ENCODE data around the gene CNTD1. TPM values are rescaled to one million over a fixed set of nuclear protein-coding genes. Genes with fewer than 3 reads are reported as not detected.

Gene CNTD1
- total and polyA plus RNA-seq, 2 of the 4 experiments (the other 2 are of a cell fraction) = not detected

- ChIA-PET POLR2A (ENCODE audit: unreplicated experiment) (no interaction called here), CTCF (interaction anchor here (0.7 kb wide), 1 partner anchor 52 kb away, joined by 3 read pairs; the partner anchor contains the start of gene PSME3)
- no peak for DNase-seq
- peaks cover 17% of the 10 kb centered on the region for H3K36me3 ChIP-seq (ENCODE audit: control insufficient read depth, insufficient read depth, low read length)
- peak overlapping the region; percentile 99 for H2AK9ac ChIP-seq (replicated peaks; ENCODE audit: low read depth, low read length, poor library complexity)
- H3K9me1 ChIP-seq (ENCODE audit: insufficient read depth, low read length) = peaks cover 31% of the 10 kb centered on the region
- peak overlapping the region; percentile 93 for H2AFZ ChIP-seq (replicated peaks; ENCODE audit: low read length, poor library complexity)
- intact Hi-C loops (cut with micrococcal nuclease) = no loop called here
- peak overlapping the region; percentile 37 for H2BK5ac ChIP-seq (ENCODE audit: low read depth, low read length, poor library complexity, severe bottlenecking)
- peak overlapping the region; percentile 72 to 73; a peak in 3 of 4 replicates for H4K8ac ChIP-seq (ENCODE audit: low read depth in 2 of 2, low read length in 2 of 2)
- peak overlapping the region; percentile 84 for H3K14ac ChIP-seq (replicated peaks; ENCODE audit: low read depth, low read length)
- peak; percentile 46 for ATAC-seq (ENCODE audit: low read depth)
- H3K23ac ChIP-seq (ENCODE audit: low read depth, low read length) = peak overlapping the region; percentile 96
- peaks cover 26% of the 10 kb centered on the region for H3K4me1 ChIP-seq (ENCODE audit: control insufficient read depth, insufficient read depth, low read length)
- in situ Hi-C loops (cut with MboI; ENCODE audit: low sequenced_read_pairs) = no loop called here
- 22% methylated on average over 17 of the region's 39 CpGs; no CpG with 5 or more reads in 1 of the 2 experiments for WGBS, 2 experiments (ENCODE audit: extremely low coverage in 2 of 2, insufficient read length in 1 of 2)
- H2BK15ac ChIP-seq (ENCODE audit: low read depth, low read length) = peak overlapping the region; percentile 52; the same call in 1 of the 3 replicates
- H3K27ac ChIP-seq (ENCODE audit: insufficient read depth, low read length) = peak overlapping the region; percentile 6; the same call in 1 of the 2 replicates
- peak overlapping the region; percentile 71 for H3K9ac ChIP-seq (ENCODE audit: low read depth, low read length)
- peak overlapping the region; percentile 70 for H4K91ac ChIP-seq (ENCODE audit: insufficient read depth, low read depth, low read length)
- H3K18ac ChIP-seq (ENCODE audit: low read depth, low read length) = no peak overlapping the region
- no peak overlapping the region for H4K5ac ChIP-seq (ENCODE audit: low read depth, low read length)
- peak overlapping the region; percentile 93 for H2BK120ac ChIP-seq (ENCODE audit: low read depth, low read length)
- H2BK20ac ChIP-seq (ENCODE audit: low read depth, low read length) = peak overlapping the region; percentile 37; the same call in 1 of the 2 replicates
- no peak overlapping the region for H3K56ac ChIP-seq (ENCODE audit: extremely low read depth, insufficient read depth, low read length)
- peaks cover 0 to 52% of the 10 kb centered on the region in 2 experiments for H3K79me1 ChIP-seq (ENCODE audit: low read depth in 1 of 2, low read length in 2 of 2)
- H3K4me3 ChIP-seq (ENCODE audit: insufficient read depth, low read depth, low read length) = peak overlapping the region; percentile 76
- no peaks in the 10 kb centered on the region for H4K20me1 ChIP-seq (ENCODE audit: insufficient read depth, low read length)
- no peaks in the 10 kb centered on the region for H3K9me3 ChIP-seq (ENCODE audit: control insufficient read depth, insufficient read depth, low read length)
- H2AK5ac ChIP-seq (ENCODE audit: low read depth, low read length) = peak overlapping the region; percentile 98
- no peaks in the 10 kb centered on the region for H3K27me3 ChIP-seq (ENCODE audit: control insufficient read depth, insufficient read depth, low read length)
- dilution Hi-C loops (cut with HindIII; ENCODE audit: low sequenced_read_pairs, unreplicated experiment) = no loop called here
- peak overlapping the region; percentile 81 for H3K4ac ChIP-seq (ENCODE audit: low read depth, low read length)
- no TSS peak for BruUV-seq (replicated peaks)
- H3K4me2 ChIP-seq (ENCODE audit: low read depth, low read length) = peak overlapping the region; percentile 87
- no peak for TF ChIP-seq ELK1 (IDR thresholded peaks at IDR 0.05; ENCODE audit: borderline replicate concordance, low read depth, low read length)
- no peak for TF ChIP-seq CTCF (conservative IDR thresholded peaks at IDR 0.05; ENCODE audit: low read depth, low read length)
- TF ChIP-seq NFE2L2 (IDR thresholded peaks at IDR 0.05; ENCODE audit: low read depth, low read length) = no peak
- no peak for TF ChIP-seq MXI1 (IDR thresholded peaks at IDR 0.05; ENCODE audit: borderline replicate concordance, low read depth, low read length)
- no peak for TF ChIP-seq SMC3 (IDR thresholded peaks at IDR 0.05; ENCODE audit: low read depth, low read length)
- TF ChIP-seq CHD1 (IDR thresholded peaks at IDR 0.05; ENCODE audit: low read depth, low read length) = no peak
- TF ChIP-seq RFX5 (IDR thresholded peaks at IDR 0.05; ENCODE audit: low read depth, low read length) = no peak
- no peak for TF ChIP-seq MAFK (IDR thresholded peaks at IDR 0.05; ENCODE audit: low read depth, low read length)
- TF ChIP-seq FOS (IDR thresholded peaks at IDR 0.05; ENCODE audit: low read depth, low read length) = no peak
- TF ChIP-seq POLR2A (IDR thresholded peaks at IDR 0.05; ENCODE audit: low read depth, low read length) = no peak
- TF ChIP-seq MAZ (IDR thresholded peaks at IDR 0.05; ENCODE audit: borderline replicate concordance, low read depth, low read length) = no peak
- no peak for TF ChIP-seq USF2 (IDR thresholded peaks at IDR 0.05; ENCODE audit: low read depth, low read length)
- TF ChIP-seq RCOR1 (IDR thresholded peaks at IDR 0.05; ENCODE audit: insufficient replicate concordance, low read length) = no peak
- no peak for TF ChIP-seq RAD21 (IDR thresholded peaks at IDR 0.05; ENCODE audit: low read length)
Measured at GRCh38 chr17:42780851-42781638, 17.6 kb upstream of the CNTD1 start.
